Stimulated activated CD4-positive, alpha-beta T cell treated with anti-CD3 and anti-CD28 coated beads, Interleukin-12 subunit alpha, Interleukin-12 subunit beta, amount 100 ng/mL, for 4 hours (primary cell): ENCODE results near the gene NCR2.

ENCODE experiments used
- DNase-seq: peaks from one replicate; pipeline ENCODE4 v3.0.0-alpha.2; 2020

NCR2 gene

DNA sequence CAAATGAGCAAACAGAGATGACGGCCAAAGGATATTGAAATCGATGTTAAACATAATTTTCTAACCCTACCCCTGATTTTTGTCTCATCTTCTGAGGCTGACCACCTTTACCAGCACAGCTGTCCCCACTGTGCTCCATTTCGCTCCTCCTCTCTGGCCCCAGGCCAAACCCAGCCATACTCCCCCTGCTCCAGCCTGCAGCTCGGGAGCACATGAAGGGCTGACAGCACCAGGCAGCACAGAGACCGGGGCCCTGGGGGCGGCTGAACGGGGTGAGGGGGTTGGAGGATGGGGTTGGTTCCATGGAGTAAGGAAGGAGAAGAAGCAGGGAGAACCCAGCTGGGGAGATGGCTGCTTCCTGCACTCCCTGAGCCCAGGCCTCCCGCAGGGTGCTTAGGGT, 3.2 kb upstream of the NCR2 start:
- no peak for DNase-seq

DNA sequence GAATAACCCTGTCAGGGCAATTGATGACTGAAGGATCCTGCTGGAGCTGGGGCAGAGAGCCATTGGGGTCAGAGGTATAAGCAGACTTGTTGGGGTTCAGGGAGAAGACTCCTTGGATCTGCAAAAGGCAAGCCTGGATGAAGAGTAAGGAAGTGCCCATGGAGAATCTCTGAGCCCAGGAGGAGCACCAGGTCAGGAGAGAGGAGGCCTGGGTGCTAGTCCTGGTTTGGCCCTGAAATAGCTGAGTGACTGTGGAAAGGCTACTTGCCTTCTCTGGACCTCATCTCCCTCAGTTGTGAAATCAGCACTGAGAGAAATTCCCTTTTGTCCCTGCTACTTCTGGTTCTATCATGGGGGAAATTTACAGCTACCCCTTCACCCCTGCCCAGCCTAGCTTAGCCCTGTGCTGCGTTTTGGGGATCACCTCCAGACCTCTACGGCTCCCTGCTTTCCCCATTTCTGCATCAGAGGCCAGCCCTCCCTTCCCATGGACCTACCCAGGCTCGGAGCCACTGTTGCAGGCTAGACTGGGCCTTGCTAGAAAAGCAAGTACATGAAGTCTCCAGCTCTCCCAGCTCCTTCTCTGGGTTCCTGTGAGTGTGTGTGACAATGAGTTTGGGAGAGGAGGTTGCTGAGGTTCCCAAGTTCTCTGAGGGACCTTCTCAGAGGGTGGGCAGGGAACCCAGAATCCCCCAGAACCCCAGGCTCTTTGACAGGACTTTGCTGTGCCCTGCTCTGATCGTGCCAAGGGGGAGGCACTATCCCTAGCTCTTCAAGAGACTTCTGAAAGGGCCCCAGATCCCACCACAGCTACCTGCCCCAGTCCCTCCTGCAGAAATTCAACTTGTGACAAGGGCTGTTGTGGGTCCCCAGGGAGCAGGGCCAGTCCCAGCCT, 2.3 kb upstream of the NCR2 start:
- DNase-seq = no peak

DNA sequence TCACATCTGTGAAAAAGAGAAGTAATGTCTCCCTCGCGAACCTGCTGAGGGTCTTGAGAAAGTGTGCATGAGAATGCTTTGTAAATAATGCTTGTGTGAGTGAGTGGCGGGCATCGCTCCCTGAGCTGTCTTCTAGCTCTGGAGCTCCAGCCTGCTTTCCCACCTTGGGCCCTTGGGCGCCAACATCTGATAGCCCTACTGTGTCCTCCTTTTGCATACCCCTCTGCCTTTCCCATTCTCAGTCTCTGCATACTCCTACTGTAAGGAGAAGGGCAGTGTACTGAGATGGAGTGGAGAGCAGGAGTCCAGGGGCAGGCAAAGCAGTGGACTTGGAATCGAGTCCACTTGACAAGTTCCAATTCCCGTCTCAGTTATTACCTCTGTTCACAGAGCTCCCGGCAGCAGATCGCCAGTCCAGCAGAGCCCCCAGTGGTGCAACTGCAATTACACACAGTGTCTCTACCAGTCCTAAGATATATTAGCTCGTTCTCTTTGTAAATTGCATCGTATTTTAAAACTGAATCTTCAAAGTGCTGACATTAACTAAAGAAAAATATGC, 847 bp upstream of the NCR2 start:
- no peak for DNase-seq

DNA sequence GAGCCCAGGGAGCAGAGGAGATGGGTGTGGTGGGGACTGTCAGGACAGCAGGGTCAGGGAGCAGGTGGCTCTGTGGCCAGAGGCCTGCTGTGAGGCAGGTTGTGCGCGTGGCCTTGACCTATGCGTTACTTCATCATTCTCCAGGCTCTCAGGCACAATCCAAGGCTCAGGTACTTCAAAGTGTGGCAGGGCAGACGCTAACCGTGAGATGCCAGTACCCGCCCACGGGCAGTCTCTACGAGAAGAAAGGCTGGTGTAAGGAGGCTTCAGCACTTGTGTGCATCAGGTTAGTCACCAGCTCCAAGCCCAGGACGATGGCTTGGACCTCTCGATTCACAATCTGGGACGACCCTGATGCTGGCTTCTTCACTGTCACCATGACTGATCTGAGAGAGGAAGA, 535 bp downstream of the NCR2 start:
- no peak for DNase-seq

DNA sequence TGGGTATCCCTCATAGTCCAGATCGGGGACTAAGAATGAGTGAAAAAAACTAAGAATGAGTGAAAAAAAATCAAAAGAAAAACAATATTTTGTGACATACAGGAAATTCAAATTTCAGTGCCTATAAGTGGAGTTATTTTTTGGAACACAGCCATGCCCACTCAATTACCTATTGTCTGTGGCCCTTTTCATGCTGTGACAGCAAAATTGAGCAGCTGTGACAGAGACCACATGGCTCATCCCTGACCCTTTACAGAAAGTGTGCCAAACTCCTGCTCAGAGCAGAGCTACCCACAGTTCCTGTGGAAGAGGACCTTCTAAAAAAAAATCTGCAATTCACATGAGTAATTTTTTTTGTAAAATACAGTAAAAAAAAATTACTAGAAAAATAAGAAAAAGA, 1.4 kb downstream of the NCR2 start:
- DNase-seq = no peak

DNA sequence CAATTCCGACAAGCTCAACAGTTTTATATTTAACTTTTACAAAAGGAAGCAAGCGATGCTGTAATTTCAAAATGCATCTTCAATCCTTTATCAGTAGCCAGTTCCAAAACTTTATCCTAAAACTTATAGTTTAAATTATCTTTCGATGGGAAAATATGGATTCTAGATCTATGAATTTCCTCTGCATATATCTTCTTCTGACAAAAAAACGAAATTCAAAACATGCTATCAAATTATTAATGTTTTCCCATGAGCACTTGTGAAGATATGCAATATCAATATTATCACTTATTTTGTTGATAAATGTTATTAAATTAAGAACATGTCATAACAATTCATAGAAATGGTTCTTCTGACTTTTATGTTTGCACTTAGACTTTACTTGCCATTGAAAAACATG, 2.3 kb downstream of the NCR2 start:
- DNase-seq = no peak

DNA sequence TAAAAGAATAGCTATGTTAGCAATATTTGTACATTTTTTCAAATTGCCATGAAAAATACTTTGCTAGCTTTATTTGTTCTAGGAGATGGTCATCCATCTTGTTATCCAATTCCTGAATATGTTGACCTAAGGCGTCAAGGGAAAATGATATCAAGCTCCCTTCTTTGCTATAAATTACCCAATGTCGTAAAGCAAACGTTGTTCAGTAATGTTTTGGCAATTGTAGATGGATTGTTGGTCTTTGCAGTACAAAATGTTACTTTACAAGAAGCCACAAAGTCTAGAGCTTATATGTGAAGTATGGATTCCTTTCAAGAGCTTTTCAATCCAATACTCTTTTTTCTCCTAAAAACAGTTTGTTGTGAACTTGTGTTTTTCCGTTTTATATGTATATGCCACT, 3.3 kb downstream of the NCR2 start:
- no peak for DNase-seq

DNA sequence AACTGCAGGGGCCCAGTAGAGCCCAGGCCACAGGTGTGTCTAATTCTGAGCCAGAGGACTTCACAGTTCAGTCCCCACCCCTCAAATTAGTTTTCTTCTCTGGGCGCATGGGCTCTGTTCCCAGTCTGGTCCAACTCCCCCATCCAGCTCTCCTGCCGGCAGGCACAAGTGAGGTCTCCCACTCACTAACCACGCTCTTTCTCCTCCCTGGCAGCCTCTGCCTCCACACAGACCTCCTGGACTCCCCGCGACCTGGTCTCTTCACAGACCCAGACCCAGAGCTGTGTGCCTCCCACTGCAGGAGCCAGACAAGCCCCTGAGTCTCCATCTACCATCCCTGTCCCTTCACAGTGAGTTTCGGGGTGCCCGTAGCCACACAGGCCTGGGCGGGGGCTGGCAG, 6.2 kb downstream of the NCR2 start:
- no peak for DNase-seq

GRCh38 chr6:41342241-41342640, 6.8 kb downstream of the NCR2 start:
- no peak for DNase-seq

GRCh38 chr6:41343641-41344187, 8.3 kb downstream of the NCR2 start:
- no peak for DNase-seq

DNA sequence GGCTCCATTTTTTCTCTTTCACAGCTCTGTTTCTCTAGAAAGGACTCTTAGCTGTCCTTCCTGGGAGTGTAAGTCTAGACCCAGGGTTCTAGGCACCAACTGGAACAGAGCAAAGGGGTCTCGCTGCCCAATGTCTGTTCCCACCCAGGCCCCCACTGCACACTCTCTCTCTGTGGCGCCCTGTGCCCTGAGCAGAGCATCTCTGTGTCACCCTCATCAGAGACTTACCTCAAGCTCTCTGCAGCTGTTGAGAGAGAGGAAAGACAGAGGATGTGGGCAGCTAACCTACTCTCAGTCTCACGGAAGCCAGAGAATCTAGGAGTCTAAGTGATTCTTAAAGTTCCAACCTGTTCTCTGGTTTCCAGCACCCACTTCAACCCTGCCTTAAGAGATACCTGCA, 9.5 kb downstream of the NCR2 start:
- DNase-seq = no peak

GRCh38 chr6:41345901-41346300, 10.5 kb downstream of the NCR2 start:
- no peak for DNase-seq

- DNase-seq = no peak
These were observed 11.0 kb downstream of the NCR2 start for GRCh38 chr6:41346441-41346840.

DNA sequence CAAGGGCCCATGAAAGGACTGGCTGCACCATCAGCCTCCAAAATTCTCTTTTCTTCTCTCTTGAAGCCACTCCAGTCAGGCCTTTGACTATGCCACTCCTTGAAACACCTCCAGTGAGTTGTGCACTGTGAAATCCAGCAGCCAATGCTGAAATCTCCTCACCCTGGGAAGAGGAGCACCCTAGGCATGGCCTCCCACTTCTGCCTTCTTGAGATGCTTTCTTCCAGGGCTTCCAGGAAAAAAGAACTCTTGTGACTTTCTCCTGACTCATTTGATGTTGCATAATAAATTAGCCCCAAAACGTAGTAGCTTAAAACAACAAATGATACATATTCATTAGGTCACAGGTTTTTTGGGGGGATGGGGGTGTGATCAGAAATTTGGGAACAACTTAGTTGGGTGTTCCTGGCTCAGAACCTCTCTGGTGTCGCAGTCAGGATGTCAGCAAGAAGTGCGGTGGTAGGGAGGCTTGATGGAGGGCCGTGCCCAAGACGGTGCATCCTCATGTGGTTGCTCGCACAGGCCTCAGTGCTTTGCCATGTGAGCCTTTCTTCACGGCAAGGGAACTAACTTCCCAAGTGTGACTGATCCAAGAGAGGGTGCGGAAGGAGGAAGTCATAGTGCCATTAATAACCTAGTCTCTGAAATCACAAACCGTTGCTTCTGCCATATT, 12.1 kb downstream of the NCR2 start:
- no peak for DNase-seq

DNA sequence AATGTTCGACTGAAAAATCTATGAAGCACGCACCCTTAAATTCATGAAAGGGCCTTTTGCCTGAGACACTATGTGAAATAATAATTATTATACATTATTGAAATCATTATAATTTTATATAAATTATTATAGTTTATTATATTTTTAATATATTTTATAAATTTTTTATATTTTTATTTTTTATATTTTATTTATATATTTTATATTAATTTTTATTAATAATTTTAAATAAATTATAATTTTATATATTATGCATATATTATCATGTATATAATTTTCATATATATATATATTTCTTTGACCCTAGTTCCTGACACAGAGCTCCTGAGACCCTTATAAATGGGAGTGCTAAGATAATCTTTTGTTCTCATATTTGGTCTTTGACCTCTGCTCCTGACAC, 13.5 kb downstream of the NCR2 start:
- DNase-seq = no peak

DNA sequence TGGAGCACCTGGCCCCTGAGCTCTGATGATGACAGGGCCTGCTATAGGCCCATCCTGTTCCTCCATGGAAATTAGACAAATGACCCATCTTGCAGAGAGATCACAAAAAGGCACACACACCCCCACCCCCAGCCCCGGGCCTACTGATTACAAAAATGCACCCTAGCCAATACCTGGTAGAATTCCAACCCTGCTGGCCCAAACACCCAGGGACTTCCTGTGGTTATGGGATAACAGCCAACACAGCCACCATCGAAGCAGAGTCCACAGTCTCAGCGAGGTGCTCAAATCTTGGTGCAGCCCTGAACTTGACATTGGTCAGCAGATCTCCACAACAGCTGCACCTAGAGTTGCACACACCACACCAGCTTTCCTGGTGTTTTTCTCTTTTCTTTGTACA, 17.0 kb downstream of the NCR2 start:
- DNase-seq = no peak

- DNase-seq = no peak
These were observed 17.5 kb downstream of the NCR2 start for GRCh38 chr6:41352907-41353306.

- DNase-seq = no peak
These were observed 17.9 kb downstream of the NCR2 start for GRCh38 chr6:41353333-41353732.

GRCh38 chr6:41355952-41356351, 20.5 kb downstream of the NCR2 start:
- no peak for DNase-seq

DNA sequence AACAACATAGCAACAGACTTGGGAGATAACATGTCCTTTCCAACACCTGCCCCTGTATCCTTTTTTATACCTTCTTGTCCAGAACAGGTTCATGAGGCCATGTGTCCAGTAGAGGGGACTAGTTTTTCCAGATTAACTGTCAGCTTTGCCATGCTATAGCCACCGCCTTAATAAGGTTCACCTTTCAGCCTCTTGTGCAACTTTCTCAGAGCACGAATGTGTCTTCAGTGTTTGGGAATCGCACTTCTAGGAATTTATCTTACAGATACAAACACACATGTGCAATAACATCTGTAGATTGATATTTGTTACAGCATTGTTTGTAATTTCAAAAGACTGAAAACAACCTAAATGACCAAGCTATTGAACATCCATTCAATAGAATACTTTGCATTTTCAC, 21.4 kb downstream of the NCR2 start:
- DNase-seq = no peak

DNA sequence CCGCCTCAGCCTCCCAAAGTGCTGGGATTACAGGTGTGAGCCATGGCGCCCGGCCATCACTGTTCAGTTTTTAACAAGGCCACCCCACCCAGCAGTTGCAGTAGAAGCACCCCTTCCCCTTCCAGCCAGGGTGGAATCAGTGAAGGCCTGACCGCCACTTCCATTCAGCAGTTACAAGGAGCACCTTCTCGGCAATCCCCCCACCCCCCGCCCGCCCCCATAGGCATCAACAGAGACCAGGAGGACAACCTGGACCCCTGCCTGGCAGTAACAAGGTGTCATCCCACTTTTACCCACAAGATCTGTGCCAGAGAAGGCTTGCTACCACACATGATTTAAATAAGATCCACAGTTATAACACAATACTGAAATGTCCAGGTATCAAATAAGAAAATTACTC, 23.1 kb downstream of the NCR2 start:
- DNase-seq = no peak

DNA sequence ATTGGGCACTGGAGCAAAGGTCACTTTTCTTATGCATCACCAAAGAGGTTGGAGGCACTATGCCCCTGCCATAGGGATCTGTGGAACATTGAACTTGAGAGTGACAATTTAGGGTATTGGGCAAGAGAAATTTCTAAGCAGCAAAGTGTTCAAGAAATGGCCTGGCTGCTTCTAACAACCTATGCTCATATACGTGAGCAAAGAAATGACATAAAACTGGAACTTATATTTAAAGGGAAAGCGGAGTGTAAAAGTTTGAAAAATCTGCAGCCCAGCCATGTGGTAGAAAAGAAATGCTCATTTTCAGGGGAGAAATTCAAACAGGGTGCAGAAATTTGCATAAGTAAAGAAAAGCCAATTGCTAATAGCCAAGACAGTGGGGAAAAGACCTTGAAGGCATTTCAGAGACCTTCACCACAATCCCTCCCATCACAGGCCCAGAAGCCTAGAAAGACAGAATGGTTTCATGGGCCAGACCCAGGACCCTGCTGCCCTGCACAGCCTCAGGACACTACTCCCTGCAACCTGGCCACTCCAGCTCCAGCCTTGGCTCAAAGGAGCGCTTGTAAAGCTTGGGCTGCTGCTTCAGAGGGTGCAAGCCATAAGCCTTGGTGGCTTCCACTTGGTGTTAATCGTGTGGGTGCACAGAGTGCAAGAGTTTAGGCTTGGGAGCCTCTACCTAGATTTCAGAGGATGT, 24.4 kb downstream of the NCR2 start:
- no peak for DNase-seq

GRCh38 chr6:41360314-41360685, 24.9 kb downstream of the NCR2 start:
- no peak for DNase-seq
